ENCODE measurements around the gene EIF2A.
A peak's percentile ranks its signal among the peaks of the same experiment; 100 is the strongest.

The EIF2A gene

GRCh38 chr3:150527464-150528255 lies 18.9 kb upstream of the EIF2A start:
- Histone ChIP-seq H2AFZ (ENCODE audit: low read depth, low read length, severe bottlenecking) (no peak overlapping the region), H3K4me3 (ENCODE audit: insufficient read depth, low read length, poor library complexity, severe bottlenecking) (no peak overlapping the region), H3K79me2 (ENCODE audit: insufficient read depth, low read length) (no peaks in the 10 kb centered on the region), H3K9me3 (ENCODE audit: insufficient read depth, low read length) (no peaks in the 10 kb centered on the region), H3K27me3 (ENCODE audit: low read length) (no peaks in the 10 kb centered on the region), H3K27ac (ENCODE audit: low read depth, low read length) (no peak overlapping the region), H3K9me2 (replicated peaks; ENCODE audit: insufficient read depth, low read length) (no peaks in the 10 kb centered on the region), H3K36me3 (ENCODE audit: low read length) (no peaks in the 10 kb centered on the region), H3K9ac (ENCODE audit: low read length) (no peak overlapping the region), H3F3A (ENCODE audit: insufficient read depth) (no peaks in the 10 kb centered on the region), H4K20me1 (ENCODE audit: low read depth, low read length) (no peaks in the 10 kb centered on the region), H3K4me2 (ENCODE audit: low read depth, low read length, poor library complexity, severe bottlenecking) (no peak overlapping the region)
- TF ChIP-seq EZH2phosphoT487 (conservative IDR thresholded peaks at IDR 0.05; ENCODE audit: low read length) (no peak), CTCF (IDR thresholded peaks at IDR 0.05; ENCODE audit: insufficient read depth, low read length, poor library complexity, severe bottlenecking) (no peak)

GRCh38 chr3:150528354-150528797 lies 18.2 kb upstream of the EIF2A start:
- no peak overlapping the region for H3K27ac ChIP-seq (ENCODE audit: low read depth, low read length)
- no peaks in the 10 kb centered on the region for H3K9me2 ChIP-seq (replicated peaks; ENCODE audit: insufficient read depth, low read length)
- H3F3A ChIP-seq (ENCODE audit: insufficient read depth) = no peaks in the 10 kb centered on the region
- H3K9ac ChIP-seq (ENCODE audit: low read length) = no peak overlapping the region
- TF ChIP-seq EZH2phosphoT487 (conservative IDR thresholded peaks at IDR 0.05; ENCODE audit: low read length) (no peak), CTCF (IDR thresholded peaks at IDR 0.05; ENCODE audit: insufficient read depth, low read length, poor library complexity, severe bottlenecking) (peak; percentile 28)
- no peak overlapping the region for H2AFZ ChIP-seq (ENCODE audit: low read depth, low read length, severe bottlenecking)
- H3K27me3 ChIP-seq (ENCODE audit: low read length) = no peaks in the 10 kb centered on the region
- no peaks in the 10 kb centered on the region for H3K9me3 ChIP-seq (ENCODE audit: insufficient read depth, low read length)
- no peak overlapping the region for H3K4me3 ChIP-seq (ENCODE audit: insufficient read depth, low read length, poor library complexity, severe bottlenecking)
- no peak overlapping the region for H3K4me2 ChIP-seq (ENCODE audit: low read depth, low read length, poor library complexity, severe bottlenecking)
- no peaks in the 10 kb centered on the region for H3K36me3 ChIP-seq (ENCODE audit: low read length)
- no peaks in the 10 kb centered on the region for H3K79me2 ChIP-seq (ENCODE audit: insufficient read depth, low read length)
- H4K20me1 ChIP-seq (ENCODE audit: low read depth, low read length) = no peaks in the 10 kb centered on the region

GRCh38 chr3:150531775-150532174 lies 14.8 kb upstream of the EIF2A start:
- H3K9me3 ChIP-seq (ENCODE audit: insufficient read depth, low read length) = no peaks in the 10 kb centered on the region
- no peaks in the 10 kb centered on the region for H3K36me3 ChIP-seq (ENCODE audit: low read length)
- H3K9ac ChIP-seq (ENCODE audit: low read length) = no peak overlapping the region
- no peak overlapping the region for H3K4me3 ChIP-seq (ENCODE audit: insufficient read depth, low read length, poor library complexity, severe bottlenecking)
- H3K4me2 ChIP-seq (ENCODE audit: low read depth, low read length, poor library complexity, severe bottlenecking) = no peak overlapping the region
- no peaks in the 10 kb centered on the region; the same call in 1 of the 2 replicates for H3F3A ChIP-seq (ENCODE audit: insufficient read depth)
- H4K20me1 ChIP-seq (ENCODE audit: low read depth, low read length) = no peaks in the 10 kb centered on the region
- H3K27me3 ChIP-seq (ENCODE audit: low read length) = no peaks in the 10 kb centered on the region
- no peak overlapping the region for H2AFZ ChIP-seq (ENCODE audit: low read depth, low read length, severe bottlenecking)
- no peaks in the 10 kb centered on the region for H3K9me2 ChIP-seq (replicated peaks; ENCODE audit: insufficient read depth, low read length)
- no peaks in the 10 kb centered on the region for H3K79me2 ChIP-seq (ENCODE audit: insufficient read depth, low read length)
- no peak overlapping the region for H3K27ac ChIP-seq (ENCODE audit: low read depth, low read length)
- TF ChIP-seq CTCF (IDR thresholded peaks at IDR 0.05; ENCODE audit: insufficient read depth, low read length, poor library complexity, severe bottlenecking) (no peak), EZH2phosphoT487 (conservative IDR thresholded peaks at IDR 0.05; ENCODE audit: low read length) (no peak)
